OCI-LY1 (cell line): ENCODE results near the gene GALNT2.

ENCODE experiments used
- CTCF ChIP-seq: fragments of 200-600 bp; sonication (generic), shearing (Covaris generic); IDR thresholded peaks from 2 replicates; pipeline ENCODE4 v1.5.1; 2017; ENCODE audit warnings: mild to moderate bottlenecking, antibody characterized with exemption, low read length, moderate library complexity, mixed read lengths
- EZH2 ChIP-seq: fragments of 200-600 bp; sonication (generic), shearing (Covaris generic); IDR thresholded peaks from 2 replicates; pipeline ENCODE4 v1.8.0; 2017; ENCODE audit warnings: borderline replicate concordance, mixed run types, mild to moderate bottlenecking, antibody characterized with exemption, low read length, moderate library complexity, mixed read lengths

GRCh38 chr1:230166366-230167132 is 99.5 kb downstream of the GALNT2 start:
- TF ChIP-seq CTCF (no peak), EZH2 (no peak)
